ENCODE measurements around the gene RTL10. TPM values are rescaled to one million over a fixed set of nuclear protein-coding genes. Genes with fewer than 3 reads are reported as not detected.

Gene RTL10
- total RNA-seq, 4 donors from 2014 or later = 18.1 to 26.4 (median 23.7) TPM

GRCh38 chr22:19824926-19825339 is 29.7 kb downstream of the RTL10 start:
- no peak overlapping the region for H3K27ac ChIP-seq
- H3K36me3 ChIP-seq = no peaks in the 10 kb centered on the region
- no peaks in the 10 kb centered on the region for H3K27me3 ChIP-seq
- TF ChIP-seq CTCF (IDR thresholded peaks at IDR 0.05) (no peak), POLR2A (IDR thresholded peaks at IDR 0.05) (no peak)
- 96 to 100% methylated on average over 1 to 2 of the region's 8 CpGs for WGBS, 2 donors
- intact Hi-C loops (cut with DNase I) = no loop called here
- no peaks in the 10 kb centered on the region for H3K9me3 ChIP-seq
- no peak overlapping the region for H3K4me3 ChIP-seq (replicated peaks in 1 of 3)
- H3K4me1 ChIP-seq = peaks cover 0 to 13% of the 10 kb centered on the region in 2 donors
- DNase-seq = peak in 1 of 2 donors; percentile 1

- Histone ChIP-seq H3K27me3 (no peaks in the 10 kb centered on the region), H3K27ac (no peak overlapping the region), H3K4me1 (peaks cover 0 to 13% of the 10 kb centered on the region in 2 donors), H3K9me3 (no peaks in the 10 kb centered on the region), H3K36me3 (no peaks in the 10 kb centered on the region), H3K4me3 (replicated peaks in 1 of 3) (no peak overlapping the region)
- intact Hi-C loops (cut with DNase I) = no loop called here
- 83 to 89% methylated on average over 10 to 14 of the region's 16 CpGs for WGBS, 2 donors
- DNase-seq = peak in 1 of 2 donors; percentile 0
- TF ChIP-seq POLR2A (IDR thresholded peaks at IDR 0.05) (no peak), CTCF (IDR thresholded peaks at IDR 0.05) (no peak)
Observed at GRCh38 chr22:19824212-19824925, 30.3 kb downstream of the RTL10 start.

GRCh38 chr22:19823902-19824211 is 30.8 kb downstream of the RTL10 start:
- no peak overlapping the region for H3K27ac ChIP-seq
- H3K27me3 ChIP-seq = no peaks in the 10 kb centered on the region
- no peaks in the 10 kb centered on the region for H3K36me3 ChIP-seq
- peaks cover 0 to 16% of the 10 kb centered on the region in 2 donors for H3K4me1 ChIP-seq
- 94 to 95% methylated on average over 9 of the region's 9 CpGs for WGBS, 2 donors
- no peak overlapping the region for H3K4me3 ChIP-seq (replicated peaks in 1 of 3)
- DNase-seq = peak in 1 of 2 donors; percentile 1
- TF ChIP-seq POLR2A (IDR thresholded peaks at IDR 0.05) (no peak), CTCF (IDR thresholded peaks at IDR 0.05) (no peak)
- intact Hi-C loops (cut with DNase I) = no loop called here
- no peaks in the 10 kb centered on the region for H3K9me3 ChIP-seq

GRCh38 chr22:19823191-19823901 is 31.3 kb downstream of the RTL10 start:
- 81 to 84% methylated on average over 10 to 11 of the region's 11 CpGs for WGBS, 2 donors
- peak in 1 of 2 donors; percentile 2 for DNase-seq
- H3K9me3 ChIP-seq = no peaks in the 10 kb centered on the region
- peaks cover 2 to 21% of the 10 kb centered on the region in 2 donors for H3K4me1 ChIP-seq
- H3K4me3 ChIP-seq (replicated peaks in 1 of 3) = no peak overlapping the region
- H3K27ac ChIP-seq = no peak overlapping the region
- H3K27me3 ChIP-seq = no peaks in the 10 kb centered on the region
- intact Hi-C loops (cut with DNase I) = no loop called here
- no peak for TF ChIP-seq CTCF (IDR thresholded peaks at IDR 0.05)
- TF ChIP-seq POLR2A (IDR thresholded peaks at IDR 0.05) = no peak
- H3K36me3 ChIP-seq = no peaks in the 10 kb centered on the region
